IMR-90 (cell line): ENCODE results near the gene TP73. TPM values are rescaled to one million over a fixed set of nuclear protein-coding genes. Genes with fewer than 3 reads are reported as not detected.

Experiments used
- ATAC-seq: fragments of 200-7000 bp; cut with Tn5 transposase; 2 replicates; pipeline ENCODE4 v1.9.1; 2020; ENCODE audit warnings: low read depth, mild to moderate bottlenecking, moderate library complexity
- BruUV-seq: library from RNA; stranded (reverse); fragments of 400-500 nt; replicated peaks from 2 replicates; lab custom pipeline; 2021; lab: Mats Ljungman, UMichigan
- CTCF ChIA-PET: fragments of 300-600 bp; formaldehyde crosslinking; extraction: SDS; loops from one replicate; lab custom pipeline; 2021; ENCODE audit warnings: antibody characterized with exemption; lab: Yijun Ruan, JAX
- POLR2A ChIA-PET: fragments of 300-600 bp; sonication (Branson Sonifier 250); formaldehyde crosslinking; loops from one replicate; lab custom pipeline; 2022; ENCODE audit warnings: antibody characterized with exemption; ENCODE audit not compliant: unreplicated experiment; lab: Charles Lee
- DNase-seq: peaks from one replicate; pipeline ENCODE4 v3.0.0; 2013
- H2AFZ ChIP-seq: replicated peaks from 2 replicates; pipeline ENCODE3; 2013; ENCODE audit warnings: low read length, mild to moderate bottlenecking; ENCODE audit not compliant: poor library complexity
- H2AK5ac ChIP-seq: 2 replicates; pipeline ENCODE4 v1.6.1; 2013; ENCODE audit warnings: low read depth, low read length, inconsistent platforms
- H2AK9ac ChIP-seq: replicated peaks from 2 replicates; pipeline ENCODE3; 2013; ENCODE audit warnings: mild to moderate bottlenecking, low read depth, low read length, moderate library complexity; ENCODE audit not compliant: poor library complexity
- H2BK120ac ChIP-seq: 2 replicates; pipeline ENCODE4 v1.6.1; 2013; ENCODE audit warnings: low read depth, low read length, inconsistent platforms
- H2BK15ac ChIP-seq: 3 replicates; pipeline ENCODE4 v1.6.1; 2013; ENCODE audit warnings: low read depth, low read length, inconsistent platforms
- H2BK20ac ChIP-seq: 2 replicates; pipeline ENCODE4 v1.6.1; 2013; ENCODE audit warnings: low read depth, mild to moderate bottlenecking, inconsistent platforms, low read length, moderate library complexity
- H2BK5ac ChIP-seq: 2 replicates; pipeline ENCODE4 v1.6.1; 2013; ENCODE audit warnings: mild to moderate bottlenecking, low read depth, low read length, inconsistent platforms; ENCODE audit not compliant: poor library complexity, severe bottlenecking
- H3K14ac ChIP-seq: replicated peaks from 2 replicates; pipeline ENCODE4 v1.6.1; 2013; ENCODE audit warnings: low read depth, low read length, inconsistent platforms
- H3K18ac ChIP-seq: 2 replicates; pipeline ENCODE4 v1.6.1; 2013; ENCODE audit warnings: low read depth, low read length, control low read depth
- H3K23ac ChIP-seq: 2 replicates; pipeline ENCODE4 v1.6.1; 2013; ENCODE audit warnings: low read depth, low read length, inconsistent platforms
- H3K27ac ChIP-seq: 2 replicates; pipeline ENCODE4 v1.5.1; 2013; ENCODE audit warnings: mild to moderate bottlenecking, control low read depth, low read length; ENCODE audit not compliant: insufficient read depth
- H3K27me3 ChIP-seq: 2 replicates; pipeline ENCODE4 v1.6.1; 2013; ENCODE audit warnings: low read length; ENCODE audit not compliant: control insufficient read depth, insufficient read depth
- H3K36me3 ChIP-seq: 2 replicates; pipeline ENCODE4 v1.6.1; 2013; ENCODE audit warnings: low read length, mixed read lengths; ENCODE audit not compliant: control insufficient read depth, insufficient read depth
- H3K4ac ChIP-seq: 2 replicates; pipeline ENCODE4 v1.6.1; 2013; ENCODE audit warnings: low read depth, low read length, inconsistent platforms
- H3K4me1 ChIP-seq: 2 replicates; pipeline ENCODE4 v1.6.1; 2013; ENCODE audit warnings: low read length, mixed read lengths; ENCODE audit not compliant: control insufficient read depth, insufficient read depth
- H3K4me2 ChIP-seq: 2 replicates; pipeline ENCODE4 v1.6.1; 2013; ENCODE audit warnings: low read depth, mild to moderate bottlenecking, control low read depth, low read length, moderate library complexity
- H3K4me3 ChIP-seq: 2 replicates; pipeline ENCODE4 v1.5.1; 2013; ENCODE audit warnings: low read depth, mild to moderate bottlenecking, control low read depth, low read length, moderate library complexity; ENCODE audit not compliant: insufficient read depth
- H3K56ac ChIP-seq: 2 replicates; pipeline ENCODE4 v1.6.1; 2013; ENCODE audit warnings: low read length, inconsistent platforms; ENCODE audit not compliant: insufficient read depth; ENCODE audit errors: extremely low read depth
- H3K79me1 ChIP-seq, 2 experiments: 2 replicates each; pipeline ENCODE4 v1.6.1; 2013; ENCODE audit warnings: low read length in 2 of 2, inconsistent platforms in 1 of 2, low read depth in 1 of 2
- H3K9ac ChIP-seq: 2 replicates; pipeline ENCODE4 v1.6.1; 2013; ENCODE audit warnings: low read depth, low read length, control low read depth
- H3K9me1 ChIP-seq: 2 replicates; pipeline ENCODE4 v1.6.1; 2013; ENCODE audit warnings: low read length, inconsistent platforms; ENCODE audit not compliant: insufficient read depth
- H3K9me3 ChIP-seq: 2 replicates; pipeline ENCODE4 v1.6.1; 2013; ENCODE audit warnings: low read length; ENCODE audit not compliant: control insufficient read depth, insufficient read depth
- H4K20me1 ChIP-seq: 2 replicates; pipeline ENCODE4 v1.6.1; 2013; ENCODE audit warnings: low read length, inconsistent platforms; ENCODE audit not compliant: insufficient read depth
- H4K5ac ChIP-seq: 2 replicates; pipeline ENCODE4 v1.6.1; 2013; ENCODE audit warnings: mild to moderate bottlenecking, low read depth, low read length, control low read depth
- H4K8ac ChIP-seq, 2 experiments: 2 replicates each; pipeline ENCODE4 v1.6.1; 2013; ENCODE audit warnings: low read depth in 2 of 2, low read length in 2 of 2, control low read depth in 1 of 2, inconsistent platforms in 1 of 2
- H4K91ac ChIP-seq: 2 replicates; pipeline ENCODE4 v1.6.1; 2013; ENCODE audit warnings: low read depth, low read length, inconsistent platforms; ENCODE audit not compliant: insufficient read depth
- CEBPB ChIP-seq: IDR thresholded peaks from 2 replicates; pipeline ENCODE4 v1.6.1; 2012; ENCODE audit warnings: low read depth, low read length, improper control_type of control experiment
- CHD1 ChIP-seq: IDR thresholded peaks from 2 replicates; pipeline ENCODE4 v1.6.1; 2012; ENCODE audit warnings: low read depth, low read length, improper control_type of control experiment
- FOS ChIP-seq: fragments of 150-350 bp; IDR thresholded peaks from 2 replicates; pipeline ENCODE4 v1.6.1; 2016; ENCODE audit warnings: low read depth, low read length
- MAFK ChIP-seq: IDR thresholded peaks from 2 replicates; pipeline ENCODE4 v1.6.1; 2012; ENCODE audit warnings: low read depth, low read length, improper control_type of control experiment
- NFE2L2 ChIP-seq: fragments of 150-350 bp; IDR thresholded peaks from 2 replicates; pipeline ENCODE4 v1.6.1; 2016; ENCODE audit warnings: low read depth, mild to moderate bottlenecking, low read length
- POLR2A ChIP-seq: IDR thresholded peaks from 2 replicates; pipeline ENCODE4 v1.6.1; 2012; ENCODE audit warnings: mild to moderate bottlenecking, low read depth, low read length
- RAD21 ChIP-seq: IDR thresholded peaks from 2 replicates; pipeline ENCODE4 v1.6.1; 2012; ENCODE audit warnings: low read length, improper control_type of control experiment
- SMC3 ChIP-seq: fragments of 150-350 bp; IDR thresholded peaks from 2 replicates; pipeline ENCODE4 v1.6.1; 2016; ENCODE audit warnings: low read depth, mild to moderate bottlenecking, antibody characterized with exemption, low read length, moderate library complexity
- WGBS, 2 experiments: methylation state at CpG; one replicate each; pipeline versions ENCODE4 v1.1.5 to v1.1.7; 2013; ENCODE audit warnings: missing lambda C conversion rate in 2 of 2; ENCODE audit not compliant: insufficient read length in 1 of 2; ENCODE audit errors: extremely low coverage in 2 of 2; 5-methylcytosine and 5-hydroxymethylcytosine counted together
- dilution Hi-C: fragments of 300-500 bp; cut with HindIII; formaldehyde crosslinking; loops from one replicate; pipeline ENCODE4 v1.14.3; 2018; ENCODE audit warnings: low sequenced_read_pairs; ENCODE audit not compliant: unreplicated experiment
- in situ Hi-C: fragments of 300-500 bp; cut with MboI; formaldehyde crosslinking; loops from 3 replicates; pipeline ENCODE4 v1.14.3; 2019; ENCODE audit warnings: low sequenced_read_pairs, inconsistent platforms, mixed read lengths
- intact Hi-C: fragments of 100-400 bp; cut with micrococcal nuclease; formaldehyde crosslinking; loops from 2 replicates; pipeline ENCODE4 v1.10.0; 2022
- polyA plus RNA-seq, 3 experiments: library from polyadenylated mRNA; depleted of rRNA; stranded (reverse); fragments of >200 nt; gene quantifications; 2 replicates each; pipeline ENCODE4 v1.2.3, GENCODE V29; 2012; ENCODE audit warnings: low replicate concordance in 1 of 3
- total RNA-seq: library from RNA; depleted of rRNA; stranded (reverse); fragments of >200 nt; gene quantifications from 2 replicates; pipeline ENCODE4 v1.2.3, GENCODE V29; 2012
- TF ChIP-seq, protein P1 (sequence below): fragments of 150-350 bp; IDR thresholded peaks from 2 replicates; pipeline ENCODE4 v1.6.1; 2016; ENCODE audit warnings: low read depth, mild to moderate bottlenecking, low read length, moderate library complexity, borderline replicate concordance
- TF ChIP-seq, protein P2 (sequence below): conservative IDR thresholded peaks from 2 replicates; pipeline ENCODE4 v1.5.1; 2012; ENCODE audit warnings: mild to moderate bottlenecking, low read depth, low read length, improper control_type of control experiment

TP73 gene
- total and polyA plus RNA-seq, 2 of the 4 experiments (the other 2 are of a cell fraction) = not detected

DNA sequence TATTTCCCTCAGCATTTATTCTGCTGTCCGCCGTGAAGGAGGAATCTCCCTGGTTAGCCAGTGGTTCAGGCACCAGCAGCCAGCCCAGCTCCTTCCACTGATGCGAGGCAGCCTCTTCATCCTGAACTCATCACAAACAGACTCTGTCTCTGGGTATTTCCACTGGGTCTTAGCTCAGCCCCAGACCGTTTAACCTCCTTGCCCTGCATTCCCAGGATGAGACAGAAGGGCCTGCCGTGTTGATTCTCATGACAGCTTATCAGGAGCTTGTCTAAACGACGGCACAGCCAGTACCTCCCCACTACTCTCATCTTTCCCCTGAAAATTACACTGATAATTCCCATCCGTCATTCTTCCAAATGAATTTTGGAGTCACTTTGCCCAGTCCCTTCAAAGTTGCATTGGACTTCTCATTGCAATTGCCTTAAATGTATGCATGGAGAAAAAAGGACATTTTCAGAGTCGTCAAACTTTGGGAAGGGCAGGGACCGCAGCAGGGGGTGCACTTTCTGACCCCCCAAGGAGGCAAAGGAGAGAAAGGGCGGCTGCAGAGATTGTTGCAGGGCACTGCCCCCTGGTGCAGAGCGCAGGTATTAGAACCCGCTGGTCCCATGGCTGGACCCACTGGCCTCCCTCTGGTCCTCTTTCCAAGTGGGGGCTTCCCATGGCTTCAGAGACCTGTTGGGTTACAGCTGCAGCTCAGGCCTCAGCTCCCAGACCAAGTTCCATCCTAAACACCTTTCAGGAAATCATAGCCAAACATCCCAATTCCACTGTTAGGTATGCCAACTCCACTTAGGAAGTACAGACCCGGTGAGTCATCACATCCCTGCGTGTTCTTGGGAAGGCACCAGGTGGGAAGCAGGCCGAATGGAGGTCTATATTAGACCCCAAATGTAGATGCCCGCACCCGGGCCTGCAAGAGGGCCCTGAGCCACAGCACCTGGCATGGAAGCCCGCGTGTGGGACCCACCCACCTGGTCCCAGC lies 37.3 kb upstream of the TP73 start:
- TF ChIP-seq RAD21 = peak; percentile 63
- TF ChIP-seq MAFK = no peak
- peak; percentile 57 for TF ChIP-seq SMC3
- TF ChIP-seq, protein P1, sequence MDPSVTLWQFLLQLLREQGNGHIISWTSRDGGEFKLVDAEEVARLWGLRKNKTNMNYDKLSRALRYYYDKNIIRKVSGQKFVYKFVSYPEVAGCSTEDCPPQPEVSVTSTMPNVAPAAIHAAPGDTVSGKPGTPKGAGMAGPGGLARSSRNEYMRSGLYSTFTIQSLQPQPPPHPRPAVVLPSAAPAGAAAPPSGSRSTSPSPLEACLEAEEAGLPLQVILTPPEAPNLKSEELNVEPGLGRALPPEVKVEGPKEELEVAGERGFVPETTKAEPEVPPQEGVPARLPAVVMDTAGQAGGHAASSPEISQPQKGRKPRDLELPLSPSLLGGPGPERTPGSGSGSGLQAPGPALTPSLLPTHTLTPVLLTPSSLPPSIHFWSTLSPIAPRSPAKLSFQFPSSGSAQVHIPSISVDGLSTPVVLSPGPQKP = no peak
- TF ChIP-seq CEBPB = no peak
- no peak for TF ChIP-seq POLR2A
- no peak for TF ChIP-seq FOS
- TF ChIP-seq CHD1 = no peak
- TF ChIP-seq, protein P2, sequence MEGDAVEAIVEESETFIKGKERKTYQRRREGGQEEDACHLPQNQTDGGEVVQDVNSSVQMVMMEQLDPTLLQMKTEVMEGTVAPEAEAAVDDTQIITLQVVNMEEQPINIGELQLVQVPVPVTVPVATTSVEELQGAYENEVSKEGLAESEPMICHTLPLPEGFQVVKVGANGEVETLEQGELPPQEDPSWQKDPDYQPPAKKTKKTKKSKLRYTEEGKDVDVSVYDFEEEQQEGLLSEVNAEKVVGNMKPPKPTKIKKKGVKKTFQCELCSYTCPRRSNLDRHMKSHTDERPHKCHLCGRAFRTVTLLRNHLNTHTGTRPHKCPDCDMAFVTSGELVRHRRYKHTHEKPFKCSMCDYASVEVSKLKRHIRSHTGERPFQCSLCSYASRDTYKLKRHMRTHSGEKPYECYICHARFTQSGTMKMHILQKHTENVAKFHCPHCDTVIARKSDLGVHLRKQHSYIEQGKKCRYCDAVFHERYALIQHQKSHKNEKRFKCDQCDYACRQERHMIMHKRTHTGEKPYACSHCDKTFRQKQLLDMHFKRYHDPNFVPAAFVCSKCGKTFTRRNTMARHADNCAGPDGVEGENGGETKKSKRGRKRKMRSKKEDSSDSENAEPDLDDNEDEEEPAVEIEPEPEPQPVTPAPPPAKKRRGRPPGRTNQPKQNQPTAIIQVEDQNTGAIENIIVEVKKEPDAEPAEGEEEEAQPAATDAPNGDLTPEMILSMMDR = peak; percentile 61
- no peak for TF ChIP-seq NFE2L2
- in situ Hi-C loops (no loop called here), intact Hi-C loops (loop anchor here (1.0 kb wide), 1 partner anchor 50 kb away; no protein-coding TSS in a partner anchor), dilution Hi-C loops (no loop called here)
- ATAC-seq (no peak; the same call in 1 of the 2 replicates), DNase-seq (no peak)
- Histone ChIP-seq H2BK5ac (no peak overlapping the region), H4K20me1 (no peaks in the 10 kb centered on the region), H2AK9ac (no peak overlapping the region), H4K91ac (no peak overlapping the region), H3K4me2 (no peak overlapping the region), H3K4me3 (no peak overlapping the region), H3K4me1 (peaks cover 22% of the 10 kb centered on the region), H3K9me3 (no peaks in the 10 kb centered on the region), H2BK120ac (no peak overlapping the region), H2BK20ac (no peak overlapping the region), H2AK5ac (no peak overlapping the region), H3K79me1 (no peaks in the 10 kb centered on the region), H3K9ac (no peak overlapping the region), H4K5ac (no peak overlapping the region), H3K36me3 (no peaks in the 10 kb centered on the region), H3K4ac (no peak overlapping the region), H2BK15ac (no peak overlapping the region), H2AFZ (no peak overlapping the region), H4K8ac (no peak overlapping the region), H3K56ac (no peak overlapping the region), H3K27me3 (peaks cover 15% of the 10 kb centered on the region; the same call in 1 of the 2 replicates), H3K27ac (no peak overlapping the region), H3K23ac (no peak overlapping the region), H3K9me1 (no peaks in the 10 kb centered on the region; the same call in 1 of the 2 replicates), H3K14ac (no peak overlapping the region), H3K18ac (no peak overlapping the region)
- 38% methylated on average over 7 of the region's 20 CpGs; no CpG with 5 or more reads in 1 of the 2 experiments for WGBS, 2 experiments
- POLR2A ChIA-PET = no interaction called here
- no TSS peak for BruUV-seq
- CTCF ChIA-PET = interaction anchor here (1.5 kb wide), 1 partner anchor 50 kb away, joined by 9 read pairs; no protein-coding TSS in a partner anchor
